ENCODE data around the gene RAI1. TPM values are rescaled to one million over a fixed set of nuclear protein-coding genes. Genes with fewer than 3 reads are reported as not detected.

The RAI1 gene
- total and polyA plus RNA-seq, 2 of the 8 experiments (the other 6 are each of a cell fraction or from before 2014, with no cell fraction given) = 0.39 to 1.2 TPM

DNA sequence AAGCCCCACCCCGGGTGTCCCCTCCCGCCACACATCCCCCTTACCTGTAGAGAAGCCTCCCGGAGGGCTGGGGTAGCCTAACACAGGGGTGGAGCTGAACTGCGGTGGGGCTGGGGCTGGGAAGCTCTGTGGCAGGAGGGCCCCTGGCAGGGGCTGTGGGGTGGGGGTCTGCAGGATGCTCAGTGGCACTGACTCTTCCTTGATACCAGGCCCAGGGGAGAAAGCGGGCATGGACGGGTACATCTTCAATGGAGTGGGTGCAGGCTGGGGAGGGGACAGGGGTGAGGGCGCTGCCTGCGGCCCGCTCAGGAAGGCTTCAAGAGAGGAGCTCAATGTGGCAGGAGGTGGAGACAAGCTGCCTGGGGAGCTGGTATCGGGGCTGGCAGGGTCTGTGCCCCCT is 138.8 kb downstream of the RAI1 start:
- no peaks in the 10 kb centered on the region for H3K9me3 ChIP-seq (ENCODE audit: insufficient read depth in 2 of 2, low read depth in 1 of 2, low read length in 1 of 2)
- no peak overlapping the region for H3K23ac ChIP-seq (ENCODE audit: insufficient read length)
- H3K4ac ChIP-seq (replicated peaks; ENCODE audit: insufficient read length, low read depth, low read length) = no peak overlapping the region
- peaks cover 5% of the 10 kb centered on the region for H3K23me2 ChIP-seq (ENCODE audit: low read depth, low read length)
- H3K56ac ChIP-seq (replicated peaks; ENCODE audit: insufficient read length, low read depth, low read length) = no peak overlapping the region
- H2BK20ac ChIP-seq (ENCODE audit: low read length) = no peak overlapping the region
- POLR2A ChIA-PET (ENCODE audit: partially characterized antibody) = interaction anchor here (1.0 to 24.7 kb wide), 4 partner anchors 10 to 22 kb away, joined by 3 to 532 read pairs (median 8); partner anchors contain the start of gene SREBF1
- peak overlapping the region; percentile 4; the same call in 1 of the 2 replicates for H3K18ac ChIP-seq (ENCODE audit: extremely low read depth, low read length)
- H2BK12ac ChIP-seq (ENCODE audit: low read depth, low read length) = 0 out of 2 replicates have a peak overlapping the region, but pooled peaks have one; percentile 27
- H3K9ac ChIP-seq (replicated peaks in 1 of 4; ENCODE audit: extremely low read depth in 1 of 4, low read depth in 3 of 4, low read length in 3 of 4) = no peak overlapping the region
- H2AFZ ChIP-seq (ENCODE audit: low read length) = no peak overlapping the region
- H3K79me2 ChIP-seq (ENCODE audit: control insufficient read depth in 1 of 2, insufficient read depth in 2 of 2, low read length in 2 of 2) = peaks cover 4 to 34% of the 10 kb centered on the region in 2 experiments; a peak in 3 of 4 replicates
- H2BK15ac ChIP-seq (ENCODE audit: low read length) = 0 out of 2 replicates have a peak overlapping the region, but pooled peaks have one; percentile 31
- H3K27me3 ChIP-seq (replicated peaks in 1 of 4; ENCODE audit: control insufficient read depth in 3 of 4, extremely low read depth in 1 of 4, insufficient read depth in 3 of 4, low read length in 3 of 4) = no peaks in the 10 kb centered on the region; a peak in 1 of 7 replicates
- H3K14ac ChIP-seq (ENCODE audit: insufficient read length) = no peak overlapping the region
- no peak overlapping the region for H3K4me3 ChIP-seq (ENCODE audit: extremely low read depth in 1 of 4, insufficient read depth in 2 of 4, low read depth in 3 of 4, low read length in 4 of 4)
- peaks cover 31% of the 10 kb centered on the region for H3K79me1 ChIP-seq (ENCODE audit: low read depth, low read length)
- 0 out of 2 replicates have a peak overlapping the region, but pooled peaks have one; percentile 28 for H2AK5ac ChIP-seq (ENCODE audit: low read depth, low read length)
- CTCF ChIA-PET (ENCODE audit: partially characterized antibody) = interaction anchor here (0.7 to 18.1 kb wide), 13 partner anchors 8 to 150 kb away, joined by 3 to 375 read pairs (median 4); partner anchors contain the start of gene SREBF1
- H4K20me1 ChIP-seq (replicated peaks in 1 of 2; ENCODE audit: control insufficient read depth in 1 of 2, insufficient read depth in 2 of 2, low read length in 2 of 2) = peaks cover 36 to 62% of the 10 kb centered on the region in 2 experiments
- peak overlapping the region; percentile 28; the same call in 1 of the 2 replicates for H4K8ac ChIP-seq (ENCODE audit: extremely low read depth, insufficient read depth, low read length)
- H4K5ac ChIP-seq (ENCODE audit: insufficient read length, low read depth, low read length) = no peak overlapping the region
- H3K36me3 ChIP-seq (ENCODE audit: control insufficient read depth in 2 of 4, insufficient read depth in 4 of 4, low read length in 3 of 4) = peaks cover 18 to 46% (median 30%) of the 10 kb centered on the region in 4 experiments; a peak in 7 of 8 replicates
- FAIRE-seq (no peak), DNase-seq (ENCODE audit: low read depth in 1 of 2, low spot score in 2 of 2) (no peak)
- no peak overlapping the region for H3K4me2 ChIP-seq (ENCODE audit: insufficient read depth in 1 of 2, low read depth in 2 of 2, low read length in 2 of 2)
- H2BK5ac ChIP-seq (ENCODE audit: low read depth, low read length) = no peak overlapping the region
- no peak overlapping the region for H3K27ac ChIP-seq (ENCODE audit: low read depth, low read length)
- no peak overlapping the region for H4K91ac ChIP-seq (replicated peaks; ENCODE audit: insufficient read length, low read length)
- H3K4me1 ChIP-seq (replicated peaks in 1 of 4; ENCODE audit: control insufficient read depth in 3 of 4, insufficient read depth in 4 of 4, low read length in 3 of 4) = peaks cover 12 to 34% (median 26%) of the 10 kb centered on the region in 4 experiments
- WGBS, 2 experiments (ENCODE audit: extremely low coverage in 1 of 2, insufficient coverage in 1 of 2, insufficient read length in 1 of 2, insufficient replicate concordance in 2 of 2, low coverage in 1 of 2, low lambda C conversion rate in 2 of 2, missing lambda C conversion rate in 1 of 2) = 93% methylated on average over 9 of the region's 10 CpGs; no CpG with 5 or more reads in 1 of the 2 experiments
- no peak overlapping the region for H2BK120ac ChIP-seq (replicated peaks; ENCODE audit: low read depth, low read length)
- no peak for TF ChIP-seq CHD1 (IDR thresholded peaks at IDR 0.05; ENCODE audit: low read depth, low read length)
- no peak for TF ChIP-seq RNF2 (IDR thresholded peaks at IDR 0.05; ENCODE audit: borderline replicate concordance, low read depth, low read length, missing control alignments, poor library complexity, severe bottlenecking)
- TF ChIP-seq EGR1 (IDR thresholded peaks at IDR 0.05; ENCODE audit: borderline replicate concordance, low read depth, low read length) = no peak
- TF ChIP-seq, protein P1, sequence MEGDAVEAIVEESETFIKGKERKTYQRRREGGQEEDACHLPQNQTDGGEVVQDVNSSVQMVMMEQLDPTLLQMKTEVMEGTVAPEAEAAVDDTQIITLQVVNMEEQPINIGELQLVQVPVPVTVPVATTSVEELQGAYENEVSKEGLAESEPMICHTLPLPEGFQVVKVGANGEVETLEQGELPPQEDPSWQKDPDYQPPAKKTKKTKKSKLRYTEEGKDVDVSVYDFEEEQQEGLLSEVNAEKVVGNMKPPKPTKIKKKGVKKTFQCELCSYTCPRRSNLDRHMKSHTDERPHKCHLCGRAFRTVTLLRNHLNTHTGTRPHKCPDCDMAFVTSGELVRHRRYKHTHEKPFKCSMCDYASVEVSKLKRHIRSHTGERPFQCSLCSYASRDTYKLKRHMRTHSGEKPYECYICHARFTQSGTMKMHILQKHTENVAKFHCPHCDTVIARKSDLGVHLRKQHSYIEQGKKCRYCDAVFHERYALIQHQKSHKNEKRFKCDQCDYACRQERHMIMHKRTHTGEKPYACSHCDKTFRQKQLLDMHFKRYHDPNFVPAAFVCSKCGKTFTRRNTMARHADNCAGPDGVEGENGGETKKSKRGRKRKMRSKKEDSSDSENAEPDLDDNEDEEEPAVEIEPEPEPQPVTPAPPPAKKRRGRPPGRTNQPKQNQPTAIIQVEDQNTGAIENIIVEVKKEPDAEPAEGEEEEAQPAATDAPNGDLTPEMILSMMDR (IDR thresholded peaks at IDR 0.05; ENCODE audit: control extremely low read depth in 1 of 3, insufficient read depth in 1 of 3, low read depth in 1 of 3, low read length in 3 of 3) = no peak
- TF ChIP-seq GABPA (IDR thresholded peaks at IDR 0.05; ENCODE audit: borderline replicate concordance, insufficient read depth, low read length) = no peak
- TF ChIP-seq CREB1 (IDR thresholded peaks at IDR 0.05) = no peak
- no peak for TF ChIP-seq KDM5A (IDR thresholded peaks at IDR 0.05; ENCODE audit: low read length)
- no peak for TF ChIP-seq POLR2A (IDR thresholded peaks at IDR 0.05; ENCODE audit: control extremely low read depth in 1 of 2, low read depth in 2 of 2, low read length in 2 of 2)
- TF ChIP-seq BACH1 (IDR thresholded peaks at IDR 0.05; ENCODE audit: low read length) = no peak
- TF ChIP-seq CEBPB (IDR thresholded peaks at IDR 0.05; ENCODE audit: low read depth, low read length) = no peak
- no peak for TF ChIP-seq CBX8 (IDR thresholded peaks at IDR 0.05; ENCODE audit: borderline replicate concordance, low read depth, low read length)

Data from H1 (cell line).